MM.1S (cell line): ENCODE measurements around the gene MPP7.

Experiments
- EZH2 ChIP-seq: fragments of 300-600 bp; sonication (generic); optimal IDR thresholded peaks from 2 replicates; pipeline ENCODE3; 2017; ENCODE audit warnings: low read depth, mild to moderate bottlenecking, antibody characterized with exemption, low read length, mixed read lengths
- EZH2phosphoT487 ChIP-seq: fragments of 300-600 bp; sonication (generic); IDR thresholded peaks from 2 replicates; pipeline ENCODE4 v1.6.1; 2018; ENCODE audit warnings: antibody characterized with exemption, low read length
- TF ChIP-seq, protein P1 (sequence below): fragments of 300-600 bp; sonication (generic); IDR thresholded peaks from 2 replicates; pipeline ENCODE4 v1.5.1; 2016; ENCODE audit warnings: antibody characterized with exemption, low read length, mixed read lengths

DNA sequence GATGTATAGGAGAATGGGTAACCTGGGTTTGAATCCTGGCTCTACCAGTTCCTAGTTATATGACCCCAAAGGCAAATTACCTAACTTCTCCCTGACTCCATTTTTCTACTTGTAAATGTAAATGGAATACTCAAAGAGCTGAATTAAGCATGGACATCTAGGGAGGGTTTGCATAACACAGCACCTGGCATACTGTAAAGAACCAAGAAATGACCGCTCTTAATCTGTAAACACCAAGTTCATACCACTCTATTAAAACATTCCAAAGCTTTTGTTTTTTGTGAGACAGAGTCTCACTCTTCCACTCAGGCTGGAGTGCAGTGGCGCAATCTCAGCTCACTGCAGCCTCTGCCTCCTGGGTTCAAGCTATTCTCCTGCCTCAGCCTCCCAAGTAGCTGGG, 19.6 kb downstream of the MPP7 start:
- TF ChIP-seq, protein P1, sequence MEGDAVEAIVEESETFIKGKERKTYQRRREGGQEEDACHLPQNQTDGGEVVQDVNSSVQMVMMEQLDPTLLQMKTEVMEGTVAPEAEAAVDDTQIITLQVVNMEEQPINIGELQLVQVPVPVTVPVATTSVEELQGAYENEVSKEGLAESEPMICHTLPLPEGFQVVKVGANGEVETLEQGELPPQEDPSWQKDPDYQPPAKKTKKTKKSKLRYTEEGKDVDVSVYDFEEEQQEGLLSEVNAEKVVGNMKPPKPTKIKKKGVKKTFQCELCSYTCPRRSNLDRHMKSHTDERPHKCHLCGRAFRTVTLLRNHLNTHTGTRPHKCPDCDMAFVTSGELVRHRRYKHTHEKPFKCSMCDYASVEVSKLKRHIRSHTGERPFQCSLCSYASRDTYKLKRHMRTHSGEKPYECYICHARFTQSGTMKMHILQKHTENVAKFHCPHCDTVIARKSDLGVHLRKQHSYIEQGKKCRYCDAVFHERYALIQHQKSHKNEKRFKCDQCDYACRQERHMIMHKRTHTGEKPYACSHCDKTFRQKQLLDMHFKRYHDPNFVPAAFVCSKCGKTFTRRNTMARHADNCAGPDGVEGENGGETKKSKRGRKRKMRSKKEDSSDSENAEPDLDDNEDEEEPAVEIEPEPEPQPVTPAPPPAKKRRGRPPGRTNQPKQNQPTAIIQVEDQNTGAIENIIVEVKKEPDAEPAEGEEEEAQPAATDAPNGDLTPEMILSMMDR, result no peak
- TF ChIP-seq EZH2 (no peak), EZH2phosphoT487 (no peak)
